Anterior cingulate cortex (tissue), 58 donors: Measurements from ENCODE around the gene ABLIM2.

Experiments
- DNase-seq, 58 donors: peaks; one replicate each; lab custom pipeline; 2025; lab: John Stamatoyannopoulos, UW

ABLIM2 gene

DNA sequence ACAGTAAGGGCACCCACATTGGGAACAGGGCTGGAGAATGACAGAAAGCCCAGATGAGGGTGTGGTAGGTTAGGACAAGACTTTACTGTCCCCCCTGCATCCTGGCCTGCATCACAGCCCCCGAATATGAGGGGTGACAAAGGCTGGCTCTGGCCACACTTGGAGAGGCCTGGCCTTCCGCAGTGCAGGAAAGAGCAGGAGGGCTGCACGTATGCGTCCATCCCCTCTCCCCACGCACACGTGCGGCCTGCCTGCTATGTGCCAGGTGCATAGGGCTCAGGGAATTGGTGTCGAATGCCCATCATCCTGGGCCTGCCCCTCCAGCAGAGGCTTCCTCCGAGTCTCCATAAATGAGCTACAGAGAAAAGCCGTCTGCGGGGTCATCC is 80.5 kb downstream of the ABLIM2 start:
- no peak for DNase-seq

DNA sequence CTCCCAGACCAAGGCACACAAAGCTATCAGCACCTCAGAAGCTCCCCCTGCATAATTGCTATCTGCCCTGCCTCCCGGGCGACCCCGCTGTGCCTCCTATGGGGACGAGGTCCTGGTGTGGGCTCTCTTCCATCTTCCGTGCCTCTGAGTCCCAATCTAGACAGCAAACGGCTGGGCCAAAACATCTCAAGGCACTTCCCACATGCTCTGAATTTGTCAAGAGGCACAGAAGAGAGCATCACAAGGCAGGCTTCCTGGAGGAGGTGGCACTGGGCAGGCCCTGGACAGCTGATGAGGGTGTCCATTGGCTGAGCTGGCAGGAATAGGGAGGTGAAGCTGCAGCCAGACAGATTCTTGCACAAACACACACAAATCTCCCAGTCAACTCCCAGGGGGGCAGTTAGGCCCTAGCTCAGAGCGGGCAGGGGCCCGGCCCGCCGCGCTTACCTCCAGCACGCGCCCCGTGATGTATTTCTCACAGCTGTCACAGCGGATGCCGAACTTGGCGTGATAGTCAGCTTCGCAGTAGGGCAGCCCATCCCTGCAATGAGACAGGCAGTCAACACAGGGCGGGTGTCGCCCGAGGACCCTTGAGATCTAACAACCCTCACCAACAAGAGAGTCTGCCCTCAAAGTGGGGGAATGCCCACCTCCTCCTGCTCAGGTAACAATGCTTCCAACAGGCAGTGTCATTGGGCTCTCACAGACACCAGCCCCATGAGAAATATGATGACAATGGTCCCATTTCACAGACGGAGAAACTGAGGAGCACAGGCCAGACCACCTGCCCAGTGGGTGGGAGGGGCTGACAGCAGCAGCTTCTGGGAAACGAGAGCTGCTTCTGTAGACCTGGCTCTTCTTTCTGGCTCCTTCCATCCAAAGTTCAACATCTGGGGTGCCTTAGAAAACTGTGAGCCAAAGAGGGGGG is 81.2 kb downstream of the ABLIM2 start:
- no peak for DNase-seq

DNA sequence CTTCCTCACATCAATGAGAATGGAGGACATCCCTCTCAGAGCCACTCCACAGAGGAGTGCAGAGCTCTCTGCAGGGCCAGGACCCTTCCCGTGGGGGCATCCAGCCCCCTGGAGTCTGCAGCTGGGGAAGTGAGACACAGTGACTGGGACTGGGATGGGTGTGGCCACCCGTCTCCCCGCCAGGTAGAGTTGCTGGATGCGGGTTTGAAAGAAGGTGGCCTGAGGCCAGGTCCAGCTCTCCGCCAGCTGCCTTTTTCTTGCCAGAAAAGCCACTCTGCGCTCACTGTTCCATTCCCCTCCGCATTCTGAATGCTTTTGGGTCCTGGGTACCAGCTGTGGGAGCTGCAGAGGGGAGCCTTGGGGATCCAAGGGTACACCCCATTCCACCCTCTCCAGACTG is 82.6 kb downstream of the ABLIM2 start:
- DNase-seq: no peak

DNA sequence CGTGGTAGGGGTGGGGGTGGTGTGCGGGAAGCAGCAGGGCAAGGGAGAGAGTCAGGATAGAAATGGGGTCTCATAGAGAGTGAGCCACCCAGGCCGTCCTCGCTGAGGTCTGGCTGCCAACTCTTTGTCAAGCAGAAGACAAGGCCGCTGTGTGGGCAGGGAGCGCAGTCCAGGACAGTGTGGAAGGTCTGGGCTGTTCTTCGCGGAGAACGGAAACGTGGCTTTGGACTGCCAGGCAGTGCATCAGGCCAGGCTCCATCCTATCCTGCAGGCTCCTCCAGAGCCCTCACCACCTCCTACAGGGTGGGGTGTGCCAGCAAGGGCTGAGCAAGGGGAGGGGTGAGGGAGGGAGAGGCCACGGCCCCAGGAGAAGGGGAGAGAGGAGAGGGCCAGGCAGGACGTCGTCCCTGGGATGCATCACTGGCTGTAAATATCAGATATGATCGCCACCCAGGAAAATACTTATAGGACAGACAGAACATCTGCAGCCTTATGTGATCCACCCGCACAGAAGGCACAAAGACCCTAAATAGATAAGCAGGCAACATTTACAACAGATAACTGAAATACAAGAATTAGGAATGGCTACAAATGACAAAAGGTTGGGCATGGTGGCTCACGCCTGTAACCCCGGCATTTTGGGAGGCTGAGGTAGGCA is 85.3 kb downstream of the ABLIM2 start:
- DNase-seq: no peak

DNA sequence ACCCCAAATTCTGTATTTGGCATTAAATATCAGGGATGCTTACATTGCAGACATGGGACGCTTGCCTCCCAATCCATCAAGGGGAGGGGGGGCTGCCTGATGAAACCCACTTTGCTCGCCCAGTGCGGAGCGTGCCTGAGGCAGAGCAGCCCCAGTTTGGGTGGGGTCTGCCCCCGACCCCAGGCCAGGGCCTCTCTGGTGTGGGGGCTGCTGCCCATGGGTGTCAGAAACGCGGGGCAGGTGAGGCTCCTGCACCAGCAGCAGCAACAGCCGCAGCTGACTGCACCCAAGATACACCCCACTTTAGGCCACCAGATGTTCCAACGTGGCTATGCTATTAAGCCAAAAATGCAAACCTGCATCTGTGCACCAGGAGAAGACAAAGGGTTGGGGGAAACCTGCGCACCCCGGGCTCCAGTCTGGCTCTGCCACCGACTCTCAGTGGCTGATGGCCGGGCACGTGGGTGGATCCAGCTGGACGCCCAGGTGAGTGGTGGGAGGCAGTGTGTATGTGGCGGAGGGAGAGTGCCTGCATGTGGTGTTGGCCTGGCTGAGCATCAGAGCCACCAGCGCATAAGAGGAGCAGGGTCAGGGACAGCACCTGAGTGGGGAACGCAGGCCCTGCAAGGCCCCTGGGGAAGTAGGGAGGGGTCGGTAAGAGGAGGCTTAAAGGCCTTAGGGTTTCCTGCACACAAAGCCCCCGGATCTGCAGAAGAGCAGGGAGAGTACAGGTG is 86.2 kb downstream of the ABLIM2 start:
- DNase-seq: no peak

DNA sequence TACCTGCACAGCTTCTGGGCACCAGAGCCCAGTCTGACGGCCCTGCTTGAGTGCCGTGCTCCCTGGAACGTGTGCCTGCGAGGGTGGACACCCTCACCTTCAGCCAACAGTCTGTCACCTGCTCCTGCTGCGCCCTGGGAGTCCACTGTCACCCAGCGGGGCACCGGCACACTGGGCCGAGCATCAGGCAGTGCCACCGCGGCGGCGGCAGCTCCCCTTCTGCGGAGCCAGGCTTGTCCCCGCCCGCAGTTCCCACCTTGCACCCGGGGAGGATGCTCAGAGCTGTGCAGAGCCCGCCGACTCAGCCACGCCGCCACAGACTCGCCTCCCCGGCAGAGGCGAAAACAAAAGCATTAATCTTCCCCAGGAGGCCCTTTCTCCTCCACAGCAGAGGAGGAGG is 86.8 kb downstream of the ABLIM2 start:
- peak in 6 of 58 donors; percentile 23 to 57 (median 42) for DNase-seq

DNA sequence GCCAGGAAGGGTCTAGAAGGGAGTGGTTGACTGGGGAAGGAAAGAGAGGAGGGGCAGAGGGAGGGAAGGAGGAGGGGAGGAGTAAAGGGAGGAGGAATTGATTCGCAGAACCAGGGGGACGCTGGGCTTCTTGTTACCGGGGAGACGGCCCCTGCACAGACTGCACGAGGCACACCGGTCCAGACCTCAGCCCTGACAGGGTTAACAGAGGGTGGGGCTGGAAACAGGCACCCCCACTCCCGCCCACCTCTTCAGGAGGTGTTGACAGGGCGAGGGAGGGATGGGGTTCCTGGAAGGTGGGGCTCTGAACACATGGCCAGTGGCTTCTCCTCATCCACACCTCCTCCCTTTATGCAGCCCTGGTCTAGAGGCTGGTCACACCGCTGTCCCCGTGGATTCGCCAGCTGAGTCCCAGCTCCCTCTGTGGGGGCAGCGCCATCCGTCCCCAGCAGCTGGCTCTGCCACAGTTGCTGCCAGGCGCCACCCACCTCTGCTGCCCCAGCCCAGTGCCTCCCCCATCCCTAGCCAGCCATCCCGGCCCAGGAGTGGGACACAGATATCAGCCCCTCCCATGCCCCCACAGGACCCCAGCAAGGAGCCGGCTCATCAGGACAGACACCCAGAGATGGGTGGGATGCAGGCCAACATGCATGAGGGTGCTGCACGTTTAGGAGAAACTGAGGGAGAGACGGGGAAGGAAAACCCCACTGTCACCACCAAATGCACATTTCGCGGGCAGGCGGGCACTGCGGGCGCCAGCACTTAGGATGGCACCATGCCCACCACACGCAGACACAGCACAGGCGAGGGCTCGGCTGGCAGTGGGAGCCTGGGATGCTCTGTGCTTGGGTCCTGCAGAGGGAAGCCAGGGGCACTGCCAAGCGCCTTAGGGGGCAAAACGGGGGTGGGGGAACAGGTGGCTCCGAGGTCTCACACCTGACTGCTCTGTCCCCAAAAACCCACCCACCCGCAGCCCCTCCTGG is 87.6 kb downstream of the ABLIM2 start:
- peak in 13 of 58 donors; percentile 22 to 80 (median 41) for DNase-seq

DNA sequence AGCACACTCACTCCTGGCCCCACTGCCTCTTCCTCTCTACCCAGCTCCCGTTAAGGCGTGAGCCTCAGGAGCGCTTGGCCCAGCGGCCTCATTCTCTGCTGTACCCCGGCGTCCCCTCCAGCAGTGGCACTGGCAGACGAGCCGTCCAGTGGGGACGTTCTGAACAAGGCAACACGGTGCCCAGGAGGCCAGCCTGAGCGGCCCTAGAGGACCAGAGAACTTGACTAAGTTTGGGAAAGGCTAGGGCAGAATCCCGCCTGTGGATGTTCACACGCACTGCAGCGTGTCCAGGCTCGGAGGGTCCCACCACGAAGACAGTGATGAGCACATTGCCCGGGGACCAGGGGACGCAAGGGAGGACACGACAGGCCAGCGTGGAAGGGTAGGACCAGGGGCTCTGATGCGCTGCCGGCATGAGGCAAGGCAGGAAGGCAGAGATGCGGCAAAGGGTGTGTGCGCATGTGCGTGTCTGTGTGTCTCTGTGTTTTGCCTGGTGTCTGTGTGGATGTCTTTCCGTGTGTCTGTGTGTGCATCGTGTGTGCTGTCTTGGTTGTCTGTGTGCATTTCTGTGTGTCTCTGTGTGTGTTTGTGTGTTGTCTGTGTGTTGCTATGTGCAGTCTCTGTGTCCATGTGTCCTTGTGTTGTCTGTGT is 89.4 kb downstream of the ABLIM2 start:
- DNase-seq: no peak

DNA sequence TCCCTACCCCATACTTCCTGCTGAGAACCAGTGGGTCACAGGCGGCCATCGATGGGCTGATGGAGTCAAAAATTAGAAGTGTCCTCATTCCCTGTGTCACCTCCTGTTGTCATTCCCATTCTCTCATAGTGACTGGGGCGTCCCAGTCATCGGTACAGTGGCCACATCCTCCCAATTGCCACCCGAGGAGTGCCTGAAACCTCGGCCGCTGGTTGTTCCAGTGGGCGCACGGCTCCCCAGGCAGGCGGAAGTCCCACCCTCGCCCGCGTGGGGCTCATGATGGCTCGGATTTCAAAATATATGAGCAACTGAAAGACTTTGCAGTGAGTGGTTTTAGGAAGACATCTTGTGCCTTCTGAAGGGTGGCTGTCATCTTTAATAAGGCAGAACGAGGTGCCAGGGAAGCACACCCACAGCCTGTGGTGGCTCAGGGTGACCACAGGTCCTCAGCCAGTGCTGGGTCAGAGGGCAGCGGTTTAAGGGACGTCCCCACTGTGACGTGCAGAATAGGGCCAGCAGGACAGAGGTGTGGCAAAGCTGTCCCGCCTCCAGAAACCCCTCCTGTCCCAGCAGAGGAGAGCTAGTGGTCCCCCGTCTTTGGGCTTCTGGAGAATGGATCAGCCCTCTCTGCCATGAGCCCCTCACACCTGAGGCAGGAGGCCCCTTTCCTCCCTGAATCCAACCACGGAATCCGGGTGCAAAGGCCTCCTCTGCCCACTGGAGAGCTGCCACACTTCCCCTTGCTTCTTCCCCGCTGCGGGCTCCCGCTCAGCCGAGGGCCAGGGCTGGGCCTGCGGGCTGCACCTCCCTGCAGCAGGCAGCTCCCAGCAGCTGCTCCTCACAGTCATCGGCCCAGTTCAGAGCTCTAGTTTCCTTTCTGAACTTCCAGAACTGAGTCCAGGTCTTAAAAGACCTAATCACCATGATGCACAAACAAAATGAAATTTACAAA is 90.4 kb downstream of the ABLIM2 start:
- DNase-seq: no peak

DNA sequence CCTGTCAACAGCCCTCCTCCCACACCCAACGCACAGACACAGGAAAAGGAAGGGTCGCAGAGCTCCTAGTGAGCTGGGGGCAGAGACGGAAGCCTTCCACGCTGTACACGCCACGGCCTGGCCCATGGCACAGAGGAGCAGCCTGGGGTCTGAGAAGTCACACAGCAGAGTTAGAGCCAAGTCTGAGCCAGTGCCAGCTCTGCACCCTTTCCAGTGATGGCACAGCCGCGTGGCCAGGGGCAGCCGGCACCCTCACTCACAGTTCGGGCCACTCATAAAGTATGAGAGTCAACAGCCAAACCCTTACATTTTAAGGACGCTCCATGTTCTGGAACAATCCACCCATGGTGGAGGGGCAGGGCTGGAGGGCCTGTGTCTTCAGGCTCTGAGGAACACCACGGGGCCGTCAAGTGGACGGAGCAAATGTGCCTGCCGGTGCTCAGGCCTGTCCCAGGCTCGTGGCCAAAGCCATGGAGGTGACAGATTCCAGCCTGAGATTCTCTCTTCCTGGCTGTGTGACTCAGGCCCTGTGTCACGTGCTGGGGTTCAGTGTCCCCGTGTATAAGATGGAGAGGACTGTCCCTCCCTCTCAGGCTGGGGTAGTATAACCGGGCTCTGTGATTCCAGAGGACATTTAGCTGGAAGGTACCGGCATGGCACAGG is 91.2 kb downstream of the ABLIM2 start:
- no peak for DNase-seq

DNA sequence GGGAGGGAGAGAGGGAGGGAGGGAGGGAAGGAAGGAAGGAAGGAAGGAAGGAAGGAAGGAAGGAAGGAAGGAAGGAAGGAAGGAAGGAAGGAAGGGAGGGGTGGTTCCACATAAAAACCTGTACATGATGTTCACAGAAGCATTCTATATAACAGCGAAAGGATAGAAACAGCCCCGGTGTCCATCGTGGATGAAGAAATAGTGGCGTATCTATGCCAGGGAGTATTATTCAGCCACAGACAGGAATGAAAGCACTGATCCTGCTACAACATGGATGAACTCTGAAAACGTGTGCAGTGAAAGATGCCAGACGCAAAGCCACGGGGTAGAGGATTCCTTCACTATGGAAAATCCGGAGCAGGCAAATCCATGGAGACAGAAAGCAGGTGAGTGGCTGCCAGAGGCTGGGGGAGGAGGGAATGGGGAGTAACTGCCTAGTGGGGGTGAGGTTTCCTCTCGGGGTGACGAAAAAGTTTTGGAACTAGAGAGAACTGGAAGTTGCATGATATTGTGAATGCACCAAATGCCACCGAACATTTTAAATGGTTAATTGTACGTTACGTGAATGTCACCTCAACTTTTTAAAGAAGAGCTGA is 92.2 kb downstream of the ABLIM2 start:
- DNase-seq: no peak

DNA sequence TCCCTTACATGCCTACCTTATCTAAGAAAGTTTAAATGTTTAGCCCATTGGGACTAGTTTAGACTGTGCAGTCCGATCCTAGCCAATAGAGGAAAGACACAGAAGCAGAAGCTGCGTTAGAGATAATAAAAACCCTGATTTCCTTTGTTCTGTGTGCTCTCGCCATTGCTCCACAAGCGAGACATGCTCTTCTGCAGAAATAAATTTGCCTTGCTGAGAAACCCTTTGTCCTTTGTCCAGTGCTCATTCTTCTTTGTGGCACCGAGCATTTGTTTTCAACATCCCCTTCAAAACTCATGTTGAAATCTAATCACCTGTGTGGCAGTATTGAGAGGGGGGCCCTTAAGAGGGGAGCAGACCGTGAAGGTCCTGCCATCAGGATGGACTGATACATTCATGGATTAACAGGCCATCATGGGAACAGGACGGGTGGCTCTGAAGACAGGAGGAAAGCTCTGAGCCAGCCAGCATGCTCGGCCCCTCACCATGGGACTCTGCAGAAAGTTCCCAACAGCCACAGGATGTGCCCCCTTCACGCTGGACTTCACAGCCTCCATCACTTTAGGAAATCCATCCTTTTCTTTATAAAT is 94.5 kb downstream of the ABLIM2 start:
- no peak for DNase-seq

DNA sequence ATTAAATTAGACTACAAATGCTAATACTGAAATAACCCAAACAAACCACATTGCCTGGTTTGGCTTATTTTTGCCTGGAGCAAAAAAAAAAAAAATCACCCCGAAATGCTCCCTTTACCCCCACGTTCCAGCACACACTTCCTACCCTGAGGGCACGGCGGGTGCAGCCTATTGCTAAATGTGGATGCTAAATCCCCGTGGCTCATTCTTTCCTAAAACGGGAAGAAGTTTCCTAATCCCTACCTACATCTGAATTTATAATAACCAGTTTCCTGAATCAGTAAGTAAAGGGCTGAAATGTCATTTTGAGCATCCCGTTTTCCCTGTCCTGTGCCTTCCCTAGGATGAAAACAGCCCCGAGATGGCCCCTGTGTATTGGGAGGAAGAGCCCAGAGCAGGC is 97.0 kb downstream of the ABLIM2 start:
- no peak for DNase-seq

DNA sequence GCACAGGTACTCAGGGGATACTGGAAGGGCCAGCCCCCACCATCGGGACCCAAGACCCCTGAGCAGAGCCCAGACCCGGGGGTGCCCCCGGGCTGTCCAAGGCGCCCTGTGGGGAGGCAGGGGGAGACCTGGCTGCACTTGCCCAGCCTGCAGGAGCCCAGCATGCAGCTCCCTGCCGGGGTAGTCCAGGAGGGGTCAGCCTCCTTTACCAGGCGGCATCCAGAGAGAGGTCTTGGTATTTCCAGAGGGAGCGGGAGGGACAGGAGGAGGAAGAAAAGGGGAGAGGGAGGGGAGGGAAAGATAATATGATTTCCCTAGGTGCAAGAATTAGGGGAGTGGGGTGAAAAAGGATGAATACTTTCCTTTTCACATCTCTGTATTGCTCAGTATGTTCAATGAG is 97.5 kb downstream of the ABLIM2 start:
- no peak for DNase-seq

DNA sequence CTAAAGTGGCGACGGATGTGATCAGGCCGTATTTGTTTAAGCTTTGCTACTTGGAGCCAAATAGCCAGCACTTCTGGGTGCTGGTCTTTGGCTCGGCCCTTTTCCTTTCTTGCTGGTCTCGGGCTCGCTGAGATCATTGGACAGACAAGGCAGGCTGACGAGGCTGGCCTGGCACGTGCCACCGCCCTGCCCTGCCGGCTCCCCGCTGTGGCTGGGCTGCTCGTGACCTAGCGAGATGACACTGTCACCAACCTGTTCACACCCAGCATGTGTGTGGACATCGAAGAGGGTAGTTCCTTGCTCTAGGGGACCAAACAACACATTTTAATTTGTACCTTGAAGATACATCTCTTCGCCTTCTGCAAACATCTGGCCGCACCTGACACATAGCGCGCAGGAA is 98.0 kb downstream of the ABLIM2 start:
- no peak for DNase-seq

DNA sequence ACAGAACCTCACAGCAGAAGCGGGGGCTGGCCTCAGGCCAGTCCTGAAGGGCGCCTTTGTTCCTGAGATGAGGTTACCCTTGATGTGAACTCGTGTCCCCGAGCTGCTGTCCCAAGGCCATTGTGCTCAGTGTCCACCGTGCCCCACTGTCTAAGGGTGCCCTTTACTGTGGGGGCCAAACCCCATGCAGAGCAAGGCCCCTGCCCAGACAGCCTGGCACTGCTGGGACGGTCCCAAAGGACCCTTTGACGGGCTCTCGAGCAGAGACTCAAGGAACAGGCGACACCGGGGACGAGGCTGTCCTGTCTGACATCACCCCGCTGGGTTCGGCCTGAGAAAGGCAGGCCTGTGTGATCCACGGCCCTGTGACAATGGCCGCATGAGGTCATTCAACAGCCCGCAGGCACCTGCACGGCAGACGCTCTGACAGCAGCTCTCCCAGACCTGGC is 100.6 kb downstream of the ABLIM2 start:
- peak in 6 of 58 donors; percentile 25 to 73 (median 42) for DNase-seq

DNA sequence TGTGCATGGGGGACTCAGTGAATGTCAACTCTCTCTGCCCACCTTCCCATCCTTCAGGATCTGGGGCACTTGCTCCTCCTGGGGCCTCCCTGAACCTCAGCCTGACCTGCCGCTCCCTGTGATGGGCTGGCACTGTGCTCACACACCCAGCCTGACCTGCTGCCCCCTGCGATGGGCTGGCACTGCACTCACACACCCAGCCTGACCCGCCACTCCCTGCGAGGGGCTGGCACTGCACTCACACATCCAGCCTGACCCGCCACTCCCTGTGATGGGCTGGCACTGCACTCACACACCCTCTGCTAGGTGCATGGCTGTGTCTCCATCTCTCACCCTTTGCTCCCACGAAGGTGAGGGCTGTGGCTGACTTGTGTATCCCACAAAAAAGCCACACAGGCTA is 103.4 kb downstream of the ABLIM2 start:
- no peak for DNase-seq
